ENCODE measurements around the gene GNL3L.
"Not testable (repeated sequence)": the region's sequence is repeated elsewhere in the genome, so short reads cannot be mapped to it uniquely, and the experiment has no call there.

The GNL3L gene, protein sequence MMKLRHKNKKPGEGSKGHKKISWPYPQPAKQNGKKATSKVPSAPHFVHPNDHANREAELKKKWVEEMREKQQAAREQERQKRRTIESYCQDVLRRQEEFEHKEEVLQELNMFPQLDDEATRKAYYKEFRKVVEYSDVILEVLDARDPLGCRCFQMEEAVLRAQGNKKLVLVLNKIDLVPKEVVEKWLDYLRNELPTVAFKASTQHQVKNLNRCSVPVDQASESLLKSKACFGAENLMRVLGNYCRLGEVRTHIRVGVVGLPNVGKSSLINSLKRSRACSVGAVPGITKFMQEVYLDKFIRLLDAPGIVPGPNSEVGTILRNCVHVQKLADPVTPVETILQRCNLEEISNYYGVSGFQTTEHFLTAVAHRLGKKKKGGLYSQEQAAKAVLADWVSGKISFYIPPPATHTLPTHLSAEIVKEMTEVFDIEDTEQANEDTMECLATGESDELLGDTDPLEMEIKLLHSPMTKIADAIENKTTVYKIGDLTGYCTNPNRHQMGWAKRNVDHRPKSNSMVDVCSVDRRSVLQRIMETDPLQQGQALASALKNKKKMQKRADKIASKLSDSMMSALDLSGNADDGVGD

DNA sequence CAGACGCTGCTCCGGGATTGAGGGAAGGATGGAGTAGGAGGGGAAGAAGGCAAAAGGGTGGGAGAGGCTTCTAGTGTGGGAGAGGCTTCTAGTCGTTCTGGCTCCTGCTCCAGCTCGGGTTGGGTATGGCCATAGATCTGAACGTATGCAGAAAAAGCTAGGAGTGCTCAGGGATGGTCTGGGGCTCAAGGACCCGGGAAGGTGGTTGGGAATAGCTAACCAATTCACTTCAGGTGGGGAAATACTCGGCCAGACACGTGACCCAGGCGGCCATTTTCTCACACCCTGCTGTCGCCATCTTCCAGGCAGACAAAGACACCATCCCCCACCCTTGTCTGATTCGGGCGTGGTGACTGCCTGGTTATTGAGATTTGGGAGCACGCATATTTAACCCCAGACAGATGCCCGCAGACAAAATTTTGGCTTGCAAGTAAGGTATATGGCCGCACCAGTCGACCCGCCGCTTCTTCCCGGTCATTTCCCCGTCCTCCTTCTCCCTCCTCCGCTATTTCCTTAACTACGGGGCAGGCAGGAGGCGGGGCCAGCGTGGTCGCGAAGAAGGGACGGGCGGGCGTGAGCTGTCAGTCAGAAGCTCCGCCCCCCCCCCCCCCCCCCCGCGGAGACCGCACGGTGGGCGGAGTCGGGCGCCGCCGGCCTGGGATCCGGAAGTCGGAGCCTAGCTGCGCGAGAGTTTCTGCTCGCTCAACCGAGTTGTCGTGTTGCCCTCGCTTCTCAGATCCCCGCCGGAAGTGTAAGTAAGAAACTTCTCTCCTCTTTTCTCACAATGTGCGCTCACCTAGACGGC is at the start of gene GNL3L:
TSS of gene GNL3L (plus strand) at position 668 of the 805 bp plus-strand sequence. CDS start 2,348 bp downstream, outside the sequence.
- DNase-seq: peak; percentile 85

DNA sequence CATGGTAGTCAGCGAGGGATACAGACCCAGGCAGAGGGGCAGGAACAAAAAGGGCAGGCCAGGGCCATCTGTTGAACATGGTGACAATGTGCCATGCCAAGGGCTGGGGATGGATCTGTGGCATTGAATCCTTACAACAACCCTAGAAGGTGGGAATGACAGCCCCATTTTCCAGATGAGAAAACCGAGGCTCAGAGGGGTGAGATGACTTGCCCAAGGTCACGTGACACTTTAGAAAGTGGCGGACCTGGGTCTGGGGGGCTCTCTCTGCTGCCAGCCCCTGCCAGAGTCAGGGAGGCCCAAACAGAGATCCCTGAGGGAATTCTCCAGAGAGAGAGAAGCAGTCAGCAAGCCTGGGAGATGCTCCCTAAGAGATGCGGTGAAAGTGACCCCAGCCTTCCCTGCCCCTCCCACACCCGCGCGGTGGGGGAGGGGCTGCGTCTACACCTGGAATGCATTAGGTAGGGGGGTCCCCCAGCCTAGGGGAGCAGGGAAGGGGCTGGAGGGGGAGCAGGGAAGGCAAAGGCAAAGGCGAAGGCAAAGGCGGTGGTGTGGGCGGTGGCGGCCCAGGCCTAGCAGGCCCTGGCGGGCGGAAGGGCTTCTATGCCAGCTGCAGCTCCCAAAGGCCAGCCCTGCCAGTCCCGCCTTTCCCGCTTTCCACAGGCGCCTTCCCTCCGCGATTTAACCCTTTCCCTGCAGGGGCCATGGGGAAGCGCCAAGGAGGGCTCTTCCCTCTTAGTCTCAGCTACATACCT is 47.0 kb upstream of the GNL3L start:
- no peak for DNase-seq

DNA sequence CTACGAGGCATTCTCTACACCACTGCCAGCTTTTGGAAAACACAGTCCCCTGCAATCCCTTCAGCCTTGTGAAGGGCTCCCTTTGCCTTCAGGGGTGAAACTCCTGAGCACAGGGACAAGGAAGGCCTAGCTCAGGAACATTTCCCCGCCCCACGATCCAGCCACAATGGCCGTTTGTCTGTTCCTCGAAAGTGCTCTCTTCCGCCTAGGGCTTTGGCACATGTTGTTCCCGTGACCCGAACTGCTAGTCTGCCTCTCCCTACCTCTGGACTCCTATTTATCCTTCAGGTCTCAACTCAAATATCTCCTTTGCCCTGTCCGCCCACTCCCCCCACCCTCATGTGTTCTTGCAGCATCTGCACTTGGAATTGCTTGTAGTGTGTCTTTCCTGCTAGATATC is 46.1 kb upstream of the GNL3L start:
- DNase-seq: no peak

DNA sequence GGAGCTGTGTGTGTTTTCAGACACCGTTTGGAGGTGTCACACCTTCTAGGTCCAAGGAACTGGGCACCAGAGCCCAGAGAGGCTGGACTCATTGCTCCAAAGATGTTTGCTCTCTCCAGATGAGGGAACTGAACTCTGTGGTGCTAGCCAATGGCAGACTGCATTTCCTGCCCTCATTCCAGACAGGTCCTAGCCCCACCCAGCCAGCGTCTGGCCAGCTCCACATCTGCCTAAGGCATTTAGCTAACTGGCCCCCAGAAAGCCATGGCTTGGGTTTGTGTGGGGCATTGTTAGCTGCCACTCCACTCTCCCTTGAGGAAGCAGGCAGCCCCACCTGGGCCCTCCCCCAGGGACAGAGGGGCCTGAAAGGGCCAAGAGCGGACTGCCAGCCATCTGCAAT is 45.4 kb upstream of the GNL3L start:
- no peak for DNase-seq

DNA sequence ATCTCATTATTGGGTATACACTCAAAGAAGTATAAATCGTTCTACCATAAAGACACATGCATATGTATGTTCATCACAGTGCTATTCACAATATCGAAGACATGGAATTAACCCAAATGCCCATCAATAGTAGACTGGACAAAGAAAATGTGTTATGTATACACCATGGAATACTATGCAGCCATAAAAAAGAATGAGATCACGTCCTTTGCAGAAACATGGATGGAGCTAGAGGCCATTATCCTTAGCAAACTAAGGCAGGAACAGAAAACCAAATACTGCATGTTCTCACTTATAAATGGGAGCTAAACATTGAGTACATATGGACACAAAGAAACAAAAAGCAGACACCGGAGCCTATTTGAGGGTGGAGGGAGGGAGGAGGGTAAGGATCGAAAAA is 40.2 kb upstream of the GNL3L start:
- not testable (repeated sequence) for DNase-seq

DNA sequence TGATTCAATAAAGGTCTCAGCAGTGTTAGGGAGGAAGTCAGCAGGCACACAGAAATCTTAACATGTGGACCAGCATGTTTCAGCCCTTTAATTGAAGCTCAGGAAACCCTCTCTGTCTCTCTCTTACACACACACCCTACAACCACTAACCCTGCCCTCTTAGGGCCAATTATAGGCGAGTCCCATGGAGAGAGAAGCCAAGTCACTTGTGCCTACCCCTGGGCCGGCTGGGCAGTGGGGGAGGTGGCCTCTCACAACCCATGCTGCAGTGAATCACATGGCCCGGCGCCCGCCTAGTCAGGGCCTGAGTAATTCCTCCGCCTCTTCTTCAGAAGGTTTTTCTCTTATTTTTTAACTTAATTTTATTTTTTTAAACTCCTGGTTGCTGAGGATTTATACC is 37.7 kb upstream of the GNL3L start:
- no peak for DNase-seq

DNA sequence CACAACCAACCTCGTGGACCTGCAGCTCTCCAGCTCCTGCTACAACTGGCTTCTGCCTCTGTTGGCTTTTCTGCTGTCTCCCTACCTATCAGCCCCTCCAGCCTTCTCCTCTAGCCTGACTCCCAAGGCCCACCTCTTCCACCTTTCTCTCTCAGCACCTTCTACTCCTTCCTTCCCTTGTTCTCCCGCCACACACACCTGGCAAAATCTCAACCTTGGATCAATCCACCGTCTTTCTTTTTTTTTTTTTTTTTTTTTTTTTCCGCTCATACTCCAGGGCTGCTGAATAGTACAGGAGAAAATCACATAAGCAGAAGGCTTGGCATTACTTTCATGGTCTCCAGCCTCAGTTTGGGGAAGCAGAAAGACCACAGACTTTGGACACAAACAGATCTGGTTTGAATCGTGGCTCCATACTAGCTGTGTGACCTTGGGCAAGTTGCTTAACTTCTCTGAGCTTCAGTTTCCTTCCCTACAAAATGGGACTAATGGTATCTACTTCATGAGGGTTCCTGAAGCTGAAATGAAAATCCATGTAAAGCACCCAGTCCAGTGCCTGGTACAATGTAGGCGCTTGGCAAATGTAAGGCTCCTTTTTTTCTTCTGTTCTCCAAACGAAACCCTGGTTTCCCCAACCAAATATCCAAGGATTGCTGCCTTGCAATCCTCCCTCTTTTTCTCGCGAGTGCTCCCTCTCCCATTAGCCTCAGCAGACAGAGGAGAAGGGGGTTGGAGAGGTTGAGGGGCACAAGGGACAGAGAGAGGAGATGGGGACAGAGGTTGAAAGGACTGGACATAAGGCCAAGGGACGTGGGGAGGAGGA is 35.6 kb upstream of the GNL3L start:
- no peak for DNase-seq

DNA sequence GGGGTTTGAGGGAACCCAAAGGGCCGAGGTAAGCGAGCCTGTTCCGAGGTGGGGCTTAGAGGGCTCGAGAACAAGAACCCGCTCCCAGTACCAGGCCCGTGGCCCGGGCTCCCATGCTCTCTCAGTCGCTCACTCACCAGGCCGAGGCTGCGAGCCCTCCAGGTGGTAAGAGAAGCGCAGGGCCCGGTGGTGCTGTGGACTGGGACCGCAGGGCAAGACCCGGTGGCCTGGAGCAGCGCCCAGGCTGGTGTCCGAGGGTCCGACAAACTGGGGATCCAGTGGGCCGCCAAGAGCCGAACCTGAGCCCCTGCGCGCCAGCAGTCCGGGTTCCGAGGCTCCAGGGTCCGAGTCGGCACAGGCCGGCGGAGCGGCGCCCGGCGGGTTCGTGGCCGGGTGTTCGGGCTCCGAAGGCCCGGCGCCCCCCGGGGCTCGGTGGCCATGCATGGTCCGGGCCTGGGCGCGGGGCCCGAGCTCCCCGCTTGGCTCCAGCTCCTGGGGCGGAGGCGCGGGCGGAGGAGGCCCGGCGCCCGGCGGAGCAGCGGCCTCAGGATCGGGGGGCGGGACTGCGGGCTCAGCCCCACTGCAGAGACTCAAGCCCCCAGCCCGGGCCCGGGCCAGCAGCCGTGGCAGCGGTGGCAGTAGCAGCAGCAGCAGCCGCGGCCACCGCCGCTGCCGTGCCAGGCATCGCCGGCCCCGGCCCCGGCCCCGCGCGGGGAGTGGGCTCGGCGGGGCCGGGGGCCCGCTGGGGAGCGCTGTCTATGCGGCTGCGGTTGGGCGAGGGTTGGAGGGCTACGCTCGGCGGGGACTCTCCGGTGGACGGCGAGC is 34.8 kb upstream of the GNL3L start:
- DNase-seq: no peak

DNA sequence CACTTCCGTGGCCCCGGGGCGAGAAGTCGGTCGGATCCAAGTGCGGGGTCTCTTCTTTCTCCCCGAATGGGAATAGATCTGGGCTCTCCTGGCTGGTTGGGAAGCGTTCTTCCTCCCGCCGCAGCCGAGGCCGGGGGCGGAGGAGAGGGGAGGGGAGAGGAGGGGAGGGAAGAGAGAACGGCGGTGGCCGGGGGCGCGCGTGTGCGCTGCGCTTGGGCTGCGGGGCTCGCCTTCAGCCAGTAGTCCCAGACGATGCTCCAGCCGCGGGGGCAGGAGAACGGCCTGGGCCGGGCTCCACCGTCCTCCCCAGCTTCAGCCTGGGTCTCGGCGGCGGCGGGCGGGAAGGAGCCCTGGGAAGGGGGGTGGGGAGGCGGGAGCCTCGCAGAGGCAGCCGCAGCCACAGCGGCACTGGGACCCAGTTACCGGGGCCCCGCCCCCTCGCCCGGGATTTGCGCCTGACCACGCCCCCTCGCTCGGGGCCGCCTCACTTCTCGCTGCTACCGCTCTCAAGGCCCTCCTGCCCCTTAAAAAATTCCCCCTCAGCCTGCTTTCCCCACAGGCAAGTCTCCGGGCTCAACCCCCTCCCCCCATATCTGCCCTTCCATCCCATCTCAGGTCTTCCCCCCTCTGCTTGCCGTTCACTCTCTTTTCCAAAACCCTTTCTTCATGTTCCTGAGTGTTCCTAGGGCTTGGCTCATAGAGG is 34.1 kb upstream of the GNL3L start, which contains the start of gene FGD1:
TSS of gene FGD1 (minus strand) at position 421 of the 703 bp plus-strand sequence. CDS start 802 bp downstream, outside the sequence.
- peak; percentile 46 for DNase-seq

DNA sequence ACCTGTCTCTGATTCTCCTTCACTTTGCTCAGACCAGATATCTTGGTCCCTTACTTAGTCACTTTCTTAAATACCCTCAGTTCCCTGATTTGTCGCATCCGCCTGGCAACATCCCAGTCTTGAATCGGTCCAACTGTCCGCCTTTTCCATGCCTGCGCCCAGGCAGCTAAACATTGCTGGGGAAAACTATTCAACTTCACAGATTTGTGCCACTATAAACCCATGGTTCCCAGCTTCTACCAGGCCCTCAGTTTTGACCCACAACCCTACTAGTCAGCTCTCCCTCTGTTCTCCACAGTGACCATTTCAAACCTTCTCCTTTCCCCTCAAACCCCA is 33.5 kb upstream of the GNL3L start:
- DNase-seq: no peak

DNA sequence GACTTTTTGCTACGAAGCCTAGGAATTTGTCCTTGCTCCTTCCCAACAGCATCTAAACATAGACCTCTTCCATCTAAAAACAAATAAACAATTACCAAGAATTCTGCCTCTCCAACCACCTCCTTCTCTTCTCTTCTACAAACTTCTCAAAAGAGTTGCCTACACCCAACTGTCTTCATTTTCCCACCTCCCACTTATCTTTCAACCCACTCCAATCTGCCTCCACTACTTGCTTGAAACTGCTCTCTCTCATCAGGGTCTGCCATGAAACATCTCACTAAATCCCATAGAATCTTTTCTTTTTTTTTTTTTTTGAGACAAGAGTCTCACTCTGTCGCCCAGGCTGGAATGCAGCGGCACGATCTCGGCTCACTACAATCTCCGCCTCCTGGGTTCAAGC is 33.1 kb upstream of the GNL3L start:
- no peak for DNase-seq

DNA sequence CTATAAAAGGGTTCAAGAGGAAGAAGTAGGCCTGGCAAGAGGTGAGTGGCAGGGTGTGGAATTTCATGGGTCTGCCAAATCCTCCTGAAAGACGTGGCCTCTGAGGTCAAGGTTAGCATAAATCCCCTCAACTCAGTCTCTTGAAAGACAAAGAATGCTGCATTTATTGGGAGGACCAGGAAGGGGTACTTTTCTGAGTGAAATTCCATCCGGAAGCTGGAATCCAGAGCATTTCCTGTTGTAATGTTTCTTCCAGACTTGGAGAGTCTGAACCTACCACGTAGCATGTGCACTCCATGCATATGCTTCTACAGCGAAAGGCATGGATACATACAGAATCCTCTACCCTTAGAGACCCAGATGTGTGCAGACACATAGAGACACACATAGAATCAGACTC is 20.6 kb upstream of the GNL3L start:
- DNase-seq: no peak

DNA sequence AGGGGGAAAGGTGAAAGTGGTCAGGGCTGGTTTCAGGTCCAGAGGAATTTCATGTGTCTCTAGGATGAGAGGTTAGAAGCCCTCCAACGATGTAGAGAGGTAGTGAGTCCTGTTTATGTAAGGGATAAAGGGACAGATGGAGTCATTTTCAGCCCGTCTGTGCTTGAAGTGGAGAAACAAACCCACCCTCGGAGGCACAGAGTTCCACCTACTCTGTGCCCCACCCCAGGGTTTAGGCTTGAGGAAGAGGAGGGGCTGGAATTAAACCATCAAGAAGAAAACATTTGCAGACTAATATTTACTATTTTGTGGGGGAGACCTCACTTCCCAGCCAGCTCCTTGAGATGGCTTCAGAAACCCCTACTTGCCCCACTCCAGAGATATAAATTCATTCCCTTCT is 868 bp upstream of the GNL3L start:
- no peak for DNase-seq

DNA sequence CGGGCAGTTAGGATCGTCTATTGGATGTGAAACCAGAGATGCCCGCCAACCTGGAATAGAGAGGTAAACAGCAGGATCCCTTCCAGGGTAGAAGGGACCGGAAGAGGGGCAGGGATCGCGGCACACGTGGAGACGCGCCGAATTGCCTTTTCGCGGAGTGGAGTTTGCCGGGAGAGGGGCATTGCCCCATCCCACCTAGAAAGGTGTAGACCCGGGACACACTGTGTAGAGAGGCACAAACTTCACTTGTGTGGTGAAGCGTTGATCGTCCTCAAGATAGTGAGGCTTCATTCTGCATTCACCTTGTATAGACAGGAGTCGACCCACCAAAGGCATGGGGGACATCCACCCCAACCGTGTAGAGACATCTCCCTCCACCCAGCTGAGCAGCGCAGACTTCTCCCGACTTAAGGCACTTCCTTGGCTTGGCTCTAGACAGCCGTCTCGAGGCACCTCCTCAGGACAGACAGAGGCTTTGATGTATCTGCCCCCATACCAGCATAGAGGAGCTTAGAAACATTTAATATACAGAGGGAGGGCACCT is 410 bp downstream of the GNL3L start:
- DNase-seq: peak; percentile 21

DNA sequence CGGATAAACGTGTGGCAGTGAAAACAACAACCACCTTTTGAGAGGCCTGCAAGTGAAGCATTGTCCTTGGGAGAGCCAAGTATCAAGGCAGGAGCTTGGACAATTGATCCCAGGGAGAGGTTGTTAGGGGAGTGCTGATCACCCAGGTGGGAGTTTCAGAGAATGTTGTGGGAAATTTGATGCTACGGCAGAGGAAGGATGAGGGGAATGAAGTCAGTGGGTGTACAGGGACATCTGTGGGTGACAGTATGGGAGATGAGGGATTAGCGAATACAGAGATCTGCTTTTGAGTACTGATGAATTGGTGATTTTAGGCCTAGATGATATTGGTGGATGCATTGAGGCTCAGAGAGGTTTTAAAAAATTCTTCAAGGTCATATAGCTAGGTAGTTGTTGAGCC is 4.3 kb downstream of the GNL3L start:
- no peak for DNase-seq

DNA sequence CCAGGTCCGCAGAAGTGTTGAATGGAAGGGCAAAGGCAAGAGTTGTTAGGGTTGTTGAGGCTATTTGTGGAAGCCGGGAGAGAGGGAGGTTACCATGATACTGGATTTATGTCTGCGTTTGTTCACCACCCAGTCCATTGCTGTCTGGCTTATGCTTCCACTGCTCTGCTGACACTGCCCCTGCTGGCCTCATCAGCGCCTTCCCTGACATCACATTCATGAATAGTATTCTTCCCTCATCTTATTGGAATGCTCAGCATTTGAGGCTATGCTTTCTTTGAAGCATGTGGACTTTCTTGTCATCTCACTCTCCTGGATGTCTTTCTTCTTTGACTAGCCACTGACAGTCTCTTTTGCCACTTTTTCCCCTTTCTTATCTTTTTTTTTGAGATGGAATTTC is 10.3 kb downstream of the GNL3L start:
- no peak for DNase-seq

DNA sequence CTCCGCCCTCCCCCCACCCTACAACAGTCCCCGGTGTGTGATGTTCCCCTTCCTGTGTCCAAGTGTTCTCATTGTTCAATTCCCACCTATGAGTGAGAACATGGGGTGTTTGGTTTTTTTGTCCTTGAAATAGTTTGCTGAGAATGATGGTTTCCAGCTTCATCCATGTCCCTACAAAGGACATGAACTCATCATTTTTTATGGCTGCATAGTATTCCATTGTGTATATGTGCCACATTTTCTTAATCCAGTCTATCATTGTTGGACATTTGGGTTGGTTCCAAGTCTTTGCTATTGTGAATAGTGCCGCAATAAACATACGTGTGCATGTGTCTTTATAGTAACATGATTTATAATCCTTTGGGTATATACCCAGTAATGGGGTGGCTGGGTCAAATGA is 12.2 kb downstream of the GNL3L start:
- DNase-seq: not testable (repeated sequence)

DNA sequence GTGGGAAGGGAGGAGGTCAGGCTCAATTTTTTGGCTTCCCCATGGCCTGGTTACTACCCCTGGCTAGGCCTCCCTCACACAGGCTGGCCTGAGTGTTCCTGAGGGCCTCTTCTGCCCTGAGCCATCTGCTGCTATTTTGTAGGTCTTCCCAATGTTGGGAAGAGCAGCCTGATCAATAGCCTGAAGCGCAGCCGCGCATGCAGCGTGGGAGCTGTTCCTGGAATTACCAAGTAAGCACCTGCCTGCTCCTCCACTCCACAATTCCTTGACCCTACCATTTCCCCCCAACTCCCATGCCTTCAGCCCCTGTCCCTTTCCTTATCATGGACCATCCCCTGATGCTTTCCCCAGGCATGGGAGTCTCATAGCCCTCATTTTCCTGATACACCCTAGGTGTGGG is 20.8 kb downstream of the GNL3L start:
- no peak for DNase-seq

DNA sequence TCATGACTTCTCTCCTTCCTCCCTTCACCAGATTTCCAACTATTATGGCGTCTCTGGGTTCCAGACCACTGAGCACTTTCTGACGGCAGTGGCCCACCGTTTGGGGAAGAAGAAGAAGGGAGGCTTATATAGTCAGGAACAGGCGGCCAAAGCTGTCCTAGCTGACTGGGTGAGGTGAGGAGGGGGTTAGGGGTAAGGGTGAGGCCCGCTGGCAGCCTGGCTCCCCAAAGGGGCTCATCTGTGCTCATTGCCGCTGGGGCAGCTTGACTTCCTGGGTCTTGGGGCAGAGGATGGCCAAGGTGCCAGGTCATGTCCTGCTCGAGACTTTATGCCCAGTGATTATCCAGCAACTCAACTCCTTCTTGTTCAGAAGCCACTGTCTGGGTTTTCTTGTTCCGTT is 21.8 kb downstream of the GNL3L start:
- DNase-seq: no peak

DNA sequence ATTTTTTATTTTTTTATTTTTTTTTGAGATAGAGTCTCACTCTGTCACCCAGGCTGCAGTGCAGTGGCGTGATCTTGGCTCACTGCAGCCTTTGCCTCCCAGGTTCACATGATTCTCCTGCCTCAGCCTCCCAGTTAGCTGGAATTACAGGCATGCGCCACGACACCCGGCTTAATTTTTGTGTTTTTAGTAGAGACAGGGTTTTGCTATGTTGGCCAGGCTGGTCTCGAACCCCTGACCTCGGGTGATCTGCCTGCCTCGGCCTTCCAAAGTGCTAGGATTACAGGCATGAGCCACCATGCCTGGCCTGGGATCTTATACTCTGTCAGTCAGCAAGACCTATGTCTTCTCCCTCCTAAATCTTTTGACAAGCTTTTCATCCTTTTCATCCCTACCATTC is 25.0 kb downstream of the GNL3L start:
- not testable (repeated sequence) for DNase-seq

Measured in midbrain (tissue), 1 donor.